Activated T-cell treated with anti-CD3 and anti-CD28 coated beads, Interleukin-2, amount 50 U/mL, for 24 hours (primary cell): ENCODE measurements around the gene CD14.
"Not testable (repeated sequence)": the region's sequence is repeated elsewhere in the genome, so short reads cannot be mapped to it uniquely, and the experiment has no call there.

ENCODE experiments used
- DNase-seq: peaks from one replicate; pipeline ENCODE4 v3.0.0-alpha.2; 2020
- H3K27ac Mint-ChIP-seq: 2 replicates; pipeline ENCODE4 v1.8.0; 2020; ENCODE audit warnings: mild to moderate bottlenecking, mixed read lengths
- H3K27me3 Mint-ChIP-seq: 2 replicates; pipeline ENCODE4 v1.8.0; 2020; ENCODE audit warnings: mixed read lengths
- H3K36me3 Mint-ChIP-seq: 2 replicates; pipeline ENCODE4 v1.8.0; 2020; ENCODE audit warnings: low read depth, mixed read lengths
- H3K4me1 Mint-ChIP-seq: 2 replicates; pipeline ENCODE4 v1.8.0; 2020; ENCODE audit warnings: low read depth, mixed read lengths
- H3K4me3 Mint-ChIP-seq: 2 replicates; pipeline ENCODE4 v1.8.0; 2020; ENCODE audit warnings: mild to moderate bottlenecking, moderate library complexity, mixed read lengths
- H3K9me3 Mint-ChIP-seq: 2 replicates; pipeline ENCODE4 v1.8.0; 2020; ENCODE audit warnings: mixed read lengths

CD14 gene

GRCh38 chr5:140594169-140594568 is 38.8 kb downstream of the CD14 start:
- Mint-ChIP-seq H3K27me3 (peaks cover 6% of the 10 kb centered on the region), H3K4me1 (no peaks in the 10 kb centered on the region), H3K9me3 (no peaks in the 10 kb centered on the region), H3K36me3 (no peaks in the 10 kb centered on the region), H3K27ac (no peak overlapping the region), H3K4me3 (no peak overlapping the region)
- no peak for DNase-seq

GRCh38 chr5:140593070-140593469 is 39.9 kb downstream of the CD14 start:
- not testable (repeated sequence) for DNase-seq, H3K9me3 Mint-ChIP-seq, H3K27me3 Mint-ChIP-seq, H3K36me3 Mint-ChIP-seq, H3K4me1 Mint-ChIP-seq, H3K27ac Mint-ChIP-seq
- H3K4me3 Mint-ChIP-seq: peak overlapping the region; percentile 15

GRCh38 chr5:140591747-140592372 is 41.1 kb downstream of the CD14 start:
- Mint-ChIP-seq H3K4me1 (no peaks in the 10 kb centered on the region), H3K27me3 (peaks cover 6% of the 10 kb centered on the region), H3K36me3 (no peaks in the 10 kb centered on the region), H3K9me3 (no peaks in the 10 kb centered on the region), H3K27ac (no peak overlapping the region), H3K4me3 (no peak overlapping the region)
- DNase-seq: no peak

- Mint-ChIP-seq H3K36me3 (no peaks in the 10 kb centered on the region), H3K27ac (no peak overlapping the region), H3K27me3 (peaks cover 3% of the 10 kb centered on the region), H3K4me3 (no peak overlapping the region), H3K4me1 (no peaks in the 10 kb centered on the region), H3K9me3 (no peaks in the 10 kb centered on the region)
- DNase-seq: no peak
These were observed 42.1 kb downstream of the CD14 start for GRCh38 chr5:140590861-140591260.

DNA sequence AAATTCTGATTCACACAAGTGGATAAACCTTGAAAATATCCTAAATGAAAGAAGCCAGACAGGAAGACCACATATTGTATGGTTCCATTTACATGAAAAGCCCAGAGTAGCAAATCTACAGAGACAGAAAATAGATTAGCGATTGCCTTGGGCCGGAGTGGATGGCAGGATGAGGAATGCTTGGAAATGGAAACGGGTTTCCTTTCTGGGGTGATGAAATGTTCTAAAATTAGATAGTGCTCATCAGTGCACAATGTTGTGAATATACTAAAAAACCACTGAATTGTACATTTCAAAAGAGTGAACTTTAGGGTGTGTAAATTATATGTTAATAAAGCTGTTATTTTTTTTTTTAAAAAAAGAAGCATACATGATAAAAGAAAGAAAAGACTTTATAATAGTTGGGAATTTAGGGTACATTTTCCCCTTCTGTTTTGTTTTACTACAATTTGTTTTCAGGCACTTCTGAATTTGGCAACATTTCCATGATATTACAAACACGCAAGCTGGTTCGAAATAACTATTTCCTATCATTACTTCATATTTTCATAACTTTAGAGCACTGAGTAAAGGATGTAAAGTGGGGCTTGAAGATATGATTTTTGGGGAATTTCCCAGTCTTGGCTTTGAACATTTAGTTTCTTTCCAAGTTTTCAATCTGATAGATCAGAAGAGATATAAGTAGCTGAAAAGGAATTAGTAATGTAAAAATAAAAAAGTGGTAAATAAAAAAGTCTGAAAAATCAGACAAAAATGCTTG is 44.5 kb downstream of the CD14 start:
- no peak for DNase-seq
- no peaks in the 10 kb centered on the region for H3K4me1 Mint-ChIP-seq
- peaks cover 4% of the 10 kb centered on the region for H3K27me3 Mint-ChIP-seq
- no peak overlapping the region for H3K4me3 Mint-ChIP-seq
- H3K27ac Mint-ChIP-seq: no peak overlapping the region
- no peaks in the 10 kb centered on the region for H3K36me3 Mint-ChIP-seq
- H3K9me3 Mint-ChIP-seq: no peaks in the 10 kb centered on the region

- Mint-ChIP-seq H3K9me3 (peaks cover 2% of the 10 kb centered on the region), H3K4me1 (no peaks in the 10 kb centered on the region)
These were observed 45.5 kb downstream of the CD14 start for GRCh38 chr5:140587495-140587894.

More at GRCh38 chr5:140587495-140587894, 45.5 kb downstream of the CD14 start:
- H3K27me3 Mint-ChIP-seq: peaks cover 3% of the 10 kb centered on the region
- H3K27ac Mint-ChIP-seq: no peak overlapping the region
- no peak for DNase-seq
- H3K4me3 Mint-ChIP-seq: no peak overlapping the region
- H3K36me3 Mint-ChIP-seq: no peaks in the 10 kb centered on the region
